Epithelial cell of esophagus (primary cell): ENCODE data around the gene HIKESHI.

Experiments
- DNase-seq: peaks from one replicate; pipeline ENCODE4 v3.0.0; 2010; ENCODE audit warnings: low read depth
- H3K4me3 ChIP-seq: 2 replicates; pipeline ENCODE4 v1.5.1; 2011; ENCODE audit warnings: mild to moderate bottlenecking, low read length, control low read depth
- CTCF ChIP-seq: IDR thresholded peaks from 2 replicates; pipeline ENCODE4 v1.5.1; 2011; ENCODE audit warnings: low read depth, mild to moderate bottlenecking, low read length, control low read depth, inconsistent platforms; ENCODE audit not compliant: insufficient read depth; ENCODE audit errors: missing control alignments

The HIKESHI gene

DNA sequence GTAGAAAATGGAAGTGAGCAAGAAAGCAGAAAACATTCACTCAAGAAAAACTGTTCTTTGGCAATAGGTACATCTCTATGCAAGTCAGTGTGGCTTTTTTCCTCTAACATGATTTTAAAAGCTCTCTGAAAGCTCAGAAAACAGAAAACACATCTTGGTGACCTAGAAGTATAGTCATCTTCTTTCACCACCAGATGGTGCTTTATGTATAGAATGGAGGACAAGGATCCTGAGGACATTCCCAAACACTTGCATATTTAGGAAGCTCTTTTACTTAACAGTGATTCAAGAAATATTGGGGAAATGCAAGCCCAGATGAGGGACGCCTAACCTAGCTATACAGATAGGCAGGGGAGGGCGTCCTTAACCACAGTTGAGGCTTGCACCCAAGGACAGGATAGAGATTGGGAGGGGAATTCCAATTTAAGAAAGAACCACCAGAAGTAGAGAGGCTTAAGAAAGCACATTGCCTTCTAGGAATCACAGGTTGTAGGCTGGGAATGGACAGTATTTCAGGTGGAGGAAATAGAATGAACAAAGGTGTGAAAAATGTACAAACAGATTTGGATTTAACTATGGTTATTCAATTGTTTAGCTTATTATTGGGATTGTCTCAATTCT is 58.8 kb downstream of the HIKESHI start:
- no peak overlapping the region for H3K4me3 ChIP-seq
- TF ChIP-seq CTCF = peak; percentile 57
- peak; percentile 58 for DNase-seq

- DNase-seq = no peak
- H3K4me3 ChIP-seq = no peak overlapping the region
- TF ChIP-seq CTCF = no peak
Measured at GRCh38 chr11:86363424-86363823, 61.4 kb downstream of the HIKESHI start.

DNA sequence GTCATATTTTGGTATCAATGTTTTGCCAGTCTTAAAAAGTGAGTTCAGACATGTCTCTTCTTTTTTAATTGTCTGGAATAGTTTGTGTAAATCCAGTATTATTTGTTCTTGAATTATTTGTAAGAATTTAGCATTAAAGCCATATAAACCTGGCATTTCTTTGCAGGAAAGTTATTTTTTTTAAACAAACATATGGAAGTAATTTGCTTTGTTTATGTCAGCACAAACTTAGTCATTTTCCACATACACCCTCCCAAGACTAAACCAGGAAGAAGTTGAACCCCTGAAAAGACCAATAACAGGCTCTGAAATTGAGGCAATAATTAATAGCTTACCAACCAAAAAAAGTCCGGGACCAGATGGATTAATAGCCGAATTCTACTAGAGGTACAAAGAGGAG is 63.5 kb downstream of the HIKESHI start:
- DNase-seq = no peak
- H3K4me3 ChIP-seq = no peak overlapping the region
- TF ChIP-seq CTCF = no peak

GRCh38 chr11:86369668-86370067 is 67.6 kb downstream of the HIKESHI start:
- no peak overlapping the region for H3K4me3 ChIP-seq

GRCh38 chr11:86370171-86370570 is 68.1 kb downstream of the HIKESHI start:
- no peak overlapping the region for H3K4me3 ChIP-seq
- no peak for TF ChIP-seq CTCF
- no peak for DNase-seq

More at GRCh38 chr11:86369668-86370067, 67.6 kb downstream of the HIKESHI start:
- TF ChIP-seq CTCF = no peak
- peak; percentile 42 for DNase-seq

DNA sequence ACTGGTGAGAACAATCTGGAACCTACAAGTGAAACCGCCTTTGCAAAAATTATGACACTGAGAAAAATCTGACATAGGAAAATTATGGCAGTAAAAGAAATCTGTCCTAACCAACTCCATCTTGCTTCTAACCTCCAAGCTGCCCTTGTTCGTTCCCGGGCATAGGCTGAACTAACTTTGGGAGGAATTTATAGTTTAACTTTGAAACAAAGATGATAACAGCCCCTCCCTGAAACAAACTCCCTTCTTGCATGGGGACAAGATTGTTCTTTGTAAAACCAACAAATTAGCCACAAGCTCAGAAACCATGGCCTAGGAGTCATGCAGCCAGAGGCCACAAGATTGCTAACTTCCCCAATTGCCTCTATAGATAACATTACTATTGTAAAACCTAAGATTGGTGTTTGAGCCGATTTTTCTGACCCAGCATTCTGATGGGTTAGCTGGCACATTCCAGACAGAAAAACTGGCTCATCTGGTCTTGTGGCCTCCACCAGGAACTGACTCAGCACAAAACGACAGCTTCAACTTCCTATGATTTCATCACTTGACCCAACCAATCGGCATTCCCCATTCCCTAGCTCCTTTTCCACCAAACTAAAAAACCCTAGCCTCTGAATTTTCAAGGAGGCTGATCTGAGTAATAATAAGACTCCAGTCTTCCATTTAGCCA is 69.0 kb downstream of the HIKESHI start:
- no peak for TF ChIP-seq CTCF
- H3K4me3 ChIP-seq = no peak overlapping the region
- peak; percentile 94 for DNase-seq

GRCh38 chr11:86372041-86372440 is 70.0 kb downstream of the HIKESHI start:
- no peak for DNase-seq
- TF ChIP-seq CTCF = no peak
- no peak overlapping the region for H3K4me3 ChIP-seq
